Occipital lobe (tissue), 2 donors: ENCODE results near the gene CSTPP1. TPM values are rescaled to one million over a fixed set of nuclear protein-coding genes. Genes with fewer than 3 reads are reported as not detected.
"Not testable (repeated sequence)": the region's sequence is repeated elsewhere in the genome, so short reads cannot be mapped to it uniquely, and the experiment has no call there.

Source experiments
- DNase-seq: peaks from one replicate; lab custom pipeline; 2025; lab: John Stamatoyannopoulos, UW
- total RNA-seq: library from RNA; depleted of rRNA; stranded (reverse); fragments of >200 nt; gene quantifications from one replicate; pipeline ENCODE4 v1.2.3, GENCODE V29; 2014

The CSTPP1 gene
- total RNA-seq, 1 donor from 2014 or later: 42.6 TPM

- DNase-seq: not testable (repeated sequence)
Measured at GRCh38 chr11:46989810-46990487, 53.4 kb downstream of the CSTPP1 start.

- no peak for DNase-seq
Measured at GRCh38 chr11:46991391-46991790, 54.8 kb downstream of the CSTPP1 start.

GRCh38 chr11:46992386-46992785, 55.8 kb downstream of the CSTPP1 start:
- not testable (repeated sequence) for DNase-seq

GRCh38 chr11:46997796-46998195, 61.2 kb downstream of the CSTPP1 start:
- DNase-seq: not testable (repeated sequence)

GRCh38 chr11:46999217-46999616, 62.7 kb downstream of the CSTPP1 start:
- no peak for DNase-seq

GRCh38 chr11:47000033-47000432, 63.5 kb downstream of the CSTPP1 start:
- DNase-seq: no peak

GRCh38 chr11:47001781-47002181, 65.2 kb downstream of the CSTPP1 start:
- DNase-seq: no peak

GRCh38 chr11:47002390-47002789, 65.8 kb downstream of the CSTPP1 start:
- DNase-seq: no peak

GRCh38 chr11:47003180-47003877, 66.8 kb downstream of the CSTPP1 start:
- no peak for DNase-seq

GRCh38 chr11:47004595-47005033, 68.1 kb downstream of the CSTPP1 start:
- DNase-seq: peak; percentile 30

GRCh38 chr11:47005441-47005840, 68.9 kb downstream of the CSTPP1 start:
- no peak for DNase-seq

- no peak for DNase-seq
Measured at GRCh38 chr11:47007579-47007978, 71.0 kb downstream of the CSTPP1 start.

GRCh38 chr11:47010179-47010578, 73.6 kb downstream of the CSTPP1 start:
- DNase-seq: no peak

- no peak for DNase-seq
Measured at GRCh38 chr11:47014097-47014496, 77.5 kb downstream of the CSTPP1 start.

GRCh38 chr11:47018637-47019036, 82.1 kb downstream of the CSTPP1 start:
- no peak for DNase-seq

- DNase-seq: no peak
Measured at GRCh38 chr11:47020793-47021526, 84.4 kb downstream of the CSTPP1 start.

- DNase-seq: no peak
Measured at GRCh38 chr11:47021527-47021818, 84.9 kb downstream of the CSTPP1 start.

GRCh38 chr11:47021965-47022364, 85.4 kb downstream of the CSTPP1 start:
- no peak for DNase-seq

GRCh38 chr11:47028195-47029093, 91.9 kb downstream of the CSTPP1 start:
- no peak for DNase-seq

- DNase-seq: no peak
Measured at GRCh38 chr11:47033439-47033838, 96.9 kb downstream of the CSTPP1 start.

GRCh38 chr11:47034091-47034490, 97.5 kb downstream of the CSTPP1 start:
- no peak for DNase-seq

GRCh38 chr11:47035108-47035507, 98.5 kb downstream of the CSTPP1 start:
- no peak for DNase-seq
